Adrenal gland (tissue), 5 donors: ENCODE measurements around the gene TES.

Experiments used
- CTCF ChIP-seq, 6 experiments: fragments of 450-650 bp in 4 of 6; fragments of 200-600 bp in 2 of 6; sonication (generic) in 1 of 6; IDR thresholded peaks; 1 replicate in 5 of 6; 2 replicates in 1 of 6; pipeline versions ENCODE4 v1.5.1 to v1.8.0; 2016 to 2021; ENCODE audit warnings: antibody characterized with exemption in 6 of 6, mild to moderate bottlenecking in 2 of 6, moderate library complexity in 1 of 6
- POLR2A ChIP-seq, 2 donors: fragments of 450-650 bp; IDR thresholded peaks; one replicate each; pipeline ENCODE4 v1.6.1; 2017; ENCODE audit warnings: antibody characterized with exemption in 2 of 2, mild to moderate bottlenecking in 2 of 2, moderate library complexity in 1 of 2
- donor health status: DM: no; HTN: no; CAD: no.

DNA sequence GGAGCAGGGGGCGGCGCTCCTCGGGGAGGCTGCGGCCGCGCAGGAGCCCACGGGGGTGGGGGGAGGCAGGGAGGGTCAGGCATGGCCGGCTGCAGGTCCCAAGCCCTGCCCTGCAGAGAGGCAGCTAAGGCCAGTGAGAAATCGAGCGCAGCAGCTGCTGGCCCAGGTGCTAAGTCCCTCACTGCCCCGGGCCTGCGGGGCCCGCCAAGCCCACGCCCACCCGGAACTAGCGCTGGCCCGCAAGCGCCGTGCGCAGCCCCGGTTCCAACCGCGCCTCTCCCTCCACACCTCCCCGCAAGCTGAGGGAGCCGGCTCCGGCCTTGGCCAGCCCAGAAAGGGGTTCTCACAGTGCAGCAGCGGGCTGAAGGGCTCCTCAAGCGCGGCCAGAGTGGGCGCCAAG, 28.3 kb upstream of the TES start:
- TF ChIP-seq CTCF (IDR thresholded peaks at IDR 0.05) (no peak), POLR2A (IDR thresholded peaks at IDR 0.05) (no peak)
